Caco-2 (cell line): ENCODE measurements around the gene TCERG1L. TPM values are rescaled to one million over a fixed set of nuclear protein-coding genes. Genes with fewer than 3 reads are reported as not detected.

Source experiments
- BruUV-seq: library from RNA; stranded (reverse); fragments of 400-500 nt; replicated peaks from 2 replicates; lab custom pipeline; 2021; lab: Mats Ljungman, UMichigan
- CTCF ChIA-PET: fragments of 300-600 bp; sonication (Branson Sonifier 250); formaldehyde crosslinking; loops from one replicate; lab custom pipeline; 2022; ENCODE audit warnings: antibody characterized with exemption; lab: Charles Lee
- POLR2A ChIA-PET: fragments of 300-600 bp; sonication (Branson Sonifier 250); formaldehyde crosslinking; loops from one replicate; lab custom pipeline; 2022; ENCODE audit warnings: antibody characterized with exemption; lab: Charles Lee
- DNase-seq, 2 experiments: peaks; one replicate each; pipeline versions ENCODE4 v3.0.0 to v3.0.0-alpha.2; 2020 to 2022
- H3K27me3 ChIP-seq: replicated peaks from 2 replicates; pipeline ENCODE4 v1.6.0; 2011; ENCODE audit warnings: low read length; ENCODE audit not compliant: control insufficient read depth, insufficient read depth
- H3K36me3 ChIP-seq: 2 replicates; pipeline ENCODE4 v1.5.1; 2011; ENCODE audit warnings: low read length; ENCODE audit not compliant: control insufficient read depth, insufficient read depth
- H3K4me1 ChIP-seq: fragments of 250-450 bp; sonication (Bioruptor Pico); 2 replicates; pipeline ENCODE4 v1.5.1; 2020; ENCODE audit warnings: mild to moderate bottlenecking
- H3K4me3 ChIP-seq: 2 replicates; pipeline ENCODE4 v1.5.1; 2011; ENCODE audit warnings: low read depth, mild to moderate bottlenecking, control low read depth, low read length
- H3K9me3 ChIP-seq: fragments of 250-450 bp; sonication (Bioruptor Pico); 2 replicates; pipeline ENCODE4 v1.5.1; 2020; ENCODE audit warnings: mild to moderate bottlenecking, moderate library complexity
- H3K27ac Mint-ChIP-seq: one replicate; pipeline ENCODE4 v1.8.0; 2022; ENCODE audit warnings: mixed read lengths; ENCODE audit not compliant: unreplicated experiment
- H3K27me3 Mint-ChIP-seq: one replicate; pipeline ENCODE4 v1.8.0; 2022; ENCODE audit warnings: mixed read lengths; ENCODE audit not compliant: insufficient read depth, unreplicated experiment
- H3K36me3 Mint-ChIP-seq: one replicate; pipeline ENCODE4 v1.8.0; 2022; ENCODE audit warnings: mild to moderate bottlenecking, mixed read lengths; ENCODE audit not compliant: insufficient read depth, unreplicated experiment
- H3K4me1 Mint-ChIP-seq: one replicate; pipeline ENCODE4 v1.8.0; 2022; ENCODE audit warnings: low read depth, mixed read lengths; ENCODE audit not compliant: unreplicated experiment
- H3K4me3 Mint-ChIP-seq: one replicate; pipeline ENCODE4 v1.8.0; 2022; ENCODE audit warnings: mild to moderate bottlenecking, moderate library complexity, mixed read lengths; ENCODE audit not compliant: unreplicated experiment
- H3K9me3 Mint-ChIP-seq: one replicate; pipeline ENCODE4 v1.8.0; 2022; ENCODE audit warnings: mixed read lengths; ENCODE audit not compliant: unreplicated experiment
- intact Hi-C: fragments of 100-400 bp; cut with micrococcal nuclease; formaldehyde crosslinking; loops from one replicate; pipeline ENCODE4 v1.10.0; 2022; ENCODE audit not compliant: unreplicated experiment
- total RNA-seq: library from RNA; stranded (reverse); gene quantifications from 2 replicates; pipeline ENCODE4 v1.2.3, GENCODE V29; 2022
- TF ChIP-seq, protein P1 (sequence below), 2 experiments: fragments of 200-600 bp in 1 of 2; IDR thresholded peaks; 1 replicate in 1 of 2; 2 replicates in 1 of 2; pipeline versions ENCODE4 v1.5.1 to v1.8.0; 2011 to 2022; ENCODE audit warnings: antibody characterized with exemption in 1 of 2, control low read depth in 1 of 2, inconsistent platforms in 1 of 2, low read depth in 1 of 2, low read length in 1 of 2, mild to moderate bottlenecking in 1 of 2, moderate library complexity in 1 of 2; ENCODE audit not compliant: insufficient read depth in 1 of 2, severe bottlenecking in 1 of 2, unreplicated experiment in 1 of 2

Gene TCERG1L
- total RNA-seq, 1 experiment from 2014 or later = not detected

DNA sequence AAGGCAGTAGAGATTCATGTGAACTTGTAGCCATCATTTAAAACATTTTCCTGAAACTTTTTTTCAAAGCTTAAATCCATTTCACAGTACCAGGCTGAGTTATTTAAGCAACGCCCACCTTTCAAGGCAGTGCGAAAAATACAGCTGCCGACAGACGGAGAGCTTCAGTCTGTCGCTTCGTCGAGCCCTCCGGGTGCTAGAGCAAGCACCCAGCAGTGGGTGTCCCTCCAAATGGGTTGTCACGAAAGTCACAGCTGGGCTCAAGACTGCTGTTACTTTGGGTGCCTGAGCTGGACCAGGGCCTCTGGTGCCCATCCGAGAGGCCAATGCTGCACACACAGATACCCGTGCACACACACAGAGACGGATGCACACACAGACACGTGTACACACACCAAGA is 135.6 kb downstream of the TCERG1L start:
- Mint-ChIP-seq H3K4me1 (no peaks in the 10 kb centered on the region), H3K4me3 (no peak overlapping the region), H3K27me3 (no peaks in the 10 kb centered on the region), H3K27ac (no peak overlapping the region), H3K36me3 (no peaks in the 10 kb centered on the region), H3K9me3 (peaks cover 5% of the 10 kb centered on the region)
- ChIA-PET CTCF (no interaction called here), POLR2A (no interaction called here)
- Histone ChIP-seq H3K4me1 (no peaks in the 10 kb centered on the region), H3K27me3 (no peaks in the 10 kb centered on the region), H3K36me3 (no peaks in the 10 kb centered on the region), H3K9me3 (no peaks in the 10 kb centered on the region), H3K4me3 (no peak overlapping the region)
- TF ChIP-seq, protein P1, sequence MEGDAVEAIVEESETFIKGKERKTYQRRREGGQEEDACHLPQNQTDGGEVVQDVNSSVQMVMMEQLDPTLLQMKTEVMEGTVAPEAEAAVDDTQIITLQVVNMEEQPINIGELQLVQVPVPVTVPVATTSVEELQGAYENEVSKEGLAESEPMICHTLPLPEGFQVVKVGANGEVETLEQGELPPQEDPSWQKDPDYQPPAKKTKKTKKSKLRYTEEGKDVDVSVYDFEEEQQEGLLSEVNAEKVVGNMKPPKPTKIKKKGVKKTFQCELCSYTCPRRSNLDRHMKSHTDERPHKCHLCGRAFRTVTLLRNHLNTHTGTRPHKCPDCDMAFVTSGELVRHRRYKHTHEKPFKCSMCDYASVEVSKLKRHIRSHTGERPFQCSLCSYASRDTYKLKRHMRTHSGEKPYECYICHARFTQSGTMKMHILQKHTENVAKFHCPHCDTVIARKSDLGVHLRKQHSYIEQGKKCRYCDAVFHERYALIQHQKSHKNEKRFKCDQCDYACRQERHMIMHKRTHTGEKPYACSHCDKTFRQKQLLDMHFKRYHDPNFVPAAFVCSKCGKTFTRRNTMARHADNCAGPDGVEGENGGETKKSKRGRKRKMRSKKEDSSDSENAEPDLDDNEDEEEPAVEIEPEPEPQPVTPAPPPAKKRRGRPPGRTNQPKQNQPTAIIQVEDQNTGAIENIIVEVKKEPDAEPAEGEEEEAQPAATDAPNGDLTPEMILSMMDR (IDR thresholded peaks at IDR 0.05; ENCODE audit: insufficient read depth in 1 of 2, low read depth in 1 of 2, low read length in 1 of 2, severe bottlenecking in 1 of 2, unreplicated experiment in 1 of 2) = no peak
- no peak for DNase-seq
- BruUV-seq = no TSS peak
- intact Hi-C loops = no loop called here

DNA sequence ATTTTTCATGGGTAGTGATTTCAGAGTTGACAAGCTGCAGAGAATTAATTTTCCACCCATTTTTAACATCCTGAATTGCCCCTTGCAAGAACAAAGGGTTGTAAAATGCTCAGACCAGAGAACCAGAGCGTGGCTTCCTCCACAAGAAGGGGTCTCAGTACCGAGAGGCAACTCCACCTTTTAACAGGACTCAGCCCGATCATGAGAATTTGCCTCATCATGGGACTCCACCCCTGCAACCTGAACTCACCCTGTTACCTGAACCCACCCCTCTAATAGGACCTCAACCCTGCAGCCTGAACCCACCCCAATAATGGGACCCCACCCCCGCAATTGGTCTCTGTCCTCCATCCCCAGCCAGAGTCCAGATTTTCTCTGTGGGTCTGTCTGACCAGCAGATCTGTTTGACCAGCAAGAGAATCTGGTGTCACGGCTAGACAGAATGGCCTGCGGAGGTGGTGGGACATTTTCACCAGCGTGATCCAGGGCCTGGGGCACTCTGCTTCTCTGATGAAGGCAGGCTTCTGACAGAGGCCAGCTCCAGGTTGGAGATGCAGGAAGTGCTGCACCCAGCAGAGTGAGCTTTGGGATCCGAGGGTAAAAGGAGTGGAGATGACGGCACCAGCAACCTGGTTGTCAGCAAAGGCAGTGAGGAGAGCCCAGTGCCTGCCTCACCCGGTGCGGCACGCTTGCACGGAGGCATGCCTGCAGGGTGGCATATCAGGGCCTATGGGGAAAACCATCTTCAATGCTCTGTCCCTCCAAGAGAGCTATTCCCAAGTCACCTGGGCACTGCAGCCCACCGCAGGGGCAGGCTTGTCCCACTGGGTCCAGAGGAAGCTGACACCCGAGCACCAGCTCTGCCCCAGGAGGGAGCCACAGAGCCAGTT is 136.6 kb downstream of the TCERG1L start:
- Histone ChIP-seq H3K9me3 (no peaks in the 10 kb centered on the region), H3K36me3 (no peaks in the 10 kb centered on the region), H3K4me1 (no peaks in the 10 kb centered on the region), H3K27me3 (no peaks in the 10 kb centered on the region), H3K4me3 (no peak overlapping the region)
- DNase-seq = no peak
- no TSS peak for BruUV-seq
- Mint-ChIP-seq H3K9me3 (peaks cover 4% of the 10 kb centered on the region), H3K27me3 (no peaks in the 10 kb centered on the region), H3K36me3 (no peaks in the 10 kb centered on the region), H3K27ac (no peak overlapping the region), H3K4me3 (no peak overlapping the region), H3K4me1 (no peaks in the 10 kb centered on the region)
- TF ChIP-seq, protein P1 (IDR thresholded peaks at IDR 0.05; ENCODE audit: insufficient read depth in 1 of 2, low read depth in 1 of 2, low read length in 1 of 2, severe bottlenecking in 1 of 2, unreplicated experiment in 1 of 2) = no peak
- ChIA-PET CTCF (no interaction called here), POLR2A (no interaction called here)
- intact Hi-C loops = no loop called here

DNA sequence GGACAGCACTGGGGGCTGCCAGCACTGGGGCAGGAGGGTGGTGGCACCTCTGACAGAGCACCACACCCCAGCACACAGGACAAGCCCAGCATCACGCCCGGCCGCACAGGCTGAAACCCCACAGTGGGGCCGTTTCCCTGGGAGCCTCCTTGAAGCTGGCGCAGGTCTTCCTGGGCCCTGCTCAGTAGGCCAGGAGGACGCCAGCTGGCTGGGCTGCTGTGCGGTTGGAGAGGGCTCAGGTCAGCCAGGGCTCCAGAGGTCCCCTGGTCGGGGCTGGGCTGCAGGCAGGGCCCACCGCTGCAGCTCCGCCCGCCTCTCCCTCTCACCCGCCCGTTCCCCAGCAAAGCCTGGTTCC is 137.3 kb downstream of the TCERG1L start:
- Histone ChIP-seq H3K27me3 (no peaks in the 10 kb centered on the region), H3K9me3 (no peaks in the 10 kb centered on the region), H3K4me1 (no peaks in the 10 kb centered on the region), H3K4me3 (no peak overlapping the region), H3K36me3 (no peaks in the 10 kb centered on the region)
- Mint-ChIP-seq H3K27me3 (no peaks in the 10 kb centered on the region), H3K36me3 (no peaks in the 10 kb centered on the region), H3K27ac (no peak overlapping the region), H3K4me1 (no peaks in the 10 kb centered on the region), H3K4me3 (no peak overlapping the region), H3K9me3 (no peaks in the 10 kb centered on the region)
- intact Hi-C loops = no loop called here
- ChIA-PET CTCF (no interaction called here), POLR2A (no interaction called here)
- no TSS peak for BruUV-seq
- TF ChIP-seq, protein P1 (IDR thresholded peaks at IDR 0.05; ENCODE audit: insufficient read depth in 1 of 2, low read depth in 1 of 2, low read length in 1 of 2, severe bottlenecking in 1 of 2, unreplicated experiment in 1 of 2) = no peak
- no peak for DNase-seq
